Right renal pelvis (tissue), 4 donors: ENCODE results near the gene CBS. TPM values are rescaled to one million over a fixed set of nuclear protein-coding genes. Genes with fewer than 3 reads are reported as not detected.
"Not testable (repeated sequence)": the region's sequence is repeated elsewhere in the genome, so short reads cannot be mapped to it uniquely, and the experiment has no call there.

Source experiments
- DNase-seq, 4 donors: peaks; one replicate each; pipeline ENCODE4 v3.0.0-alpha.2; 2013; ENCODE audit warnings: low read depth in 4 of 4, low spot score in 3 of 4, missing footprints in 1 of 4
- polyA plus RNA-seq, 4 donors: library from polyadenylated mRNA; unstranded; fragments of 120-200 nt; gene quantifications; one replicate each; pipeline ENCODE4 v1.2.1, GENCODE V29; 2013; ENCODE audit not compliant: insufficient read length in 4 of 4

CBS gene
- polyA plus RNA-seq, 4 donors, result 21.9 to 48.3 (median 39.2) TPM

DNA sequence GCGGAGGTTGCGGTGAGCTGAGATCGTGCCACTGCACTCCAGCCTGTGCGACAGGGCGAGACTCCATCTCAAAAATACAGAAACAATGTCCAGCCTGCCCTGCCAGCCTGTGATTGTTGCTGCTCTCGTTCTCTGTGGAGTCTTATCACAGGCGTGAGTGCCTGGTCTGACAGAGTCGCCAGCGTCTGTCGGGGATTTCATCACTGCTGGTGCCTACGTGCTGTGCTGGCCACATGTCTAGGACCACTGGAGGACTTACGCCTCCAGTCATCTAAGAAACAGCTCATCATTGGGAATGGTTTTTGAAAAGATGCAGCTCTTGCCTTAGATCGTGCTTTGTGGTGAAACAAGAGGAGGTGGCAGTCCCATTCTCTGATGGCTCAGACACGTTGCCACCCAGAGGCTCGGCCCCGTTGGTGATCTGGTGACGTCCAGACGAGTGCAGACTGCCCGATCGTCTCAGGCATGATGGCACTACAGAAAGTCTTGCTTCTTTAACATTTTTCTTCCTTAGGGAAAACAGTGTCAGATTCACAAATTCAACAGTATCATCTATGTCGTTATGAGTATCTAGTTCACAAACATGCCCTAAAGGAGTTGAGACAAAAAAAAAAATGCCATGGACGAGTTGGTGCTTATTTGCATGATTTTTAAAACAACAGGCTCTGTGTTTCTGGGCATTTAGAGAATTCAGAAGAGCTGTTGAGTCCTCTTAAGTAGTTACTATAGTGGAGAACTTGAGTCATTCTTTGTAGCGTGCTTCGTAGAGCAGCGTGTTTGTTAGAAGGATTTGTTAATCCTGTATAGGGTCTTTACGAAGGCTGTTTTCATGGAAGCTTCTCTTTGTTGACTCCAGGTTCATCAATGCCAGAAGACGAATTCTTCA lies 47.5 kb downstream of the CBS start:
- no peak for DNase-seq

DNA sequence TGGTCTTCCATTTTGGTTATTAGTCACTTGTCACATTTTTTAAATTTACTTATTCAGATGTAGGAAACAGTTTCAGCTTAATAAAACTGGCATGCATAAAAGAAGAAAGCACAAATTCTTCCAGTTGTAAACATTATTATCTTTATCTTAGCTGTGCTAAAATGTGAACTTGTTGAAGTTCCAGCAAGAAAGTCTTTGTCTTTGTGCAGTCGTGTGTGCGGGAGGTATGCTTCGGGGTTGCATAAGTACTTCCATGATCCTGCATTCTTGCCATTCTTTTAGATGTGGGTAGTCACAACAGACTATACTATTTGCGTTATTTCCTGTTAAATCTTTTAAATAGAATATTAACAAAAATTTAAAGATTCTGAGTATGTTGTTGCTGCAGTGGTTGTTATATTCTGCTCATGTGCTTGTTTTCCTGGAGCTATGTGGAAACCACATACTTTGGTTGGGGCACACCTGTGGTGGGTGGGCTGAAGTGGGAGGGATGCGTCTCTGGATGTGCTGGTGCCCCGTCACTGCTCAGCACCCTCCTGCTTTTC lies 49.9 kb downstream of the CBS start:
- no peak for DNase-seq

DNA sequence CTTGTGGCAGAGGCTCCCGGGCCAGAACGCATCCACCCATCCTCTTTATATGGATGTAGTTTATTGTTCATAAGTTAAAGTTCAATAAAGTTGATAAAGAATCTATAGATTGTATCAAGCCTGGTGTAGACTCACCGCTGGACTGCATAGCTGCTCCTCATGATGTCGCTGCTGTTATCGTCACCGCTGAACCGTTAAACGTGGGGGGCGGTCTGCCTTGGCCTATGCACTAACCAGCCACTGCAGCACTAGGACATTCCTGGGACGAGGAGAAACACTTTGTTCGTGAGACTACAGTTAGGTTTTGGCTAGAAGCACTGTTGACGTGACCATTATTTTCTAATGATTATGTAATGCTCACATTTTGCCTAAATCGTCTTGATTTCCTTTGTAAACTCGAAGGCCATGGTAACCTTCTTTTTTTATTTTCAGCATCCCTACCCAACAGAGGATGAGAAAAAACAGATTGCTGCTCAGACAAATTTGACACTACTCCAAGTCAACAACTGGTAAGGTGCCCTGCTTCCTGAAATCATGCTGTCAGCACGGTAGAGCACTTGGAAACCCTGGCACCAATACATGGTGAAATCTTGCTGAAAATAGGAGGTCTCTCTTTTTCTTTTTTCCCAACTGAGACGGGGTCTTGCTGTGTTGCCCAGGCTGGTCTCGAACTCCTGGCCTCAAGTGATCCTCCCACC lies 51.0 kb downstream of the CBS start:
- DNase-seq, result no peak

DNA sequence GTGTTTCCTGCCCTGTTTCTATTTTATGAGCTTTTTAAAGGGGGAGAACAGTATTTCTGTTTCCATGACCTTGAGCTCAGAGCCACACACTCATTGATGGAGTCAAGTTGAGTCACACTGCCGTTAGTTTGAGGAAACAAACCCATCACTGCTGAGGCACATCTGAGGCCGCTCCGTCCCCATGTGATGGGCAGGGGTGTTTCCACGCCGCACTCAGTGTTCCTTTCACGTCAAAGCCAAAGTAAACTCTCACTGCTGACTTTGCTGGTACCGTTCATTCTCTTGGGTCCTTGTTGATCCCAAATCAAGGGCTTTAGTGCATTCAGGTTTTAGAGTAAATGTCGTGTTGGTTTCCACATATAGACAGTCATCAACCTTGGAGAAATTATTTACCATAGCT lies 52.5 kb downstream of the CBS start:
- no peak for DNase-seq

DNA sequence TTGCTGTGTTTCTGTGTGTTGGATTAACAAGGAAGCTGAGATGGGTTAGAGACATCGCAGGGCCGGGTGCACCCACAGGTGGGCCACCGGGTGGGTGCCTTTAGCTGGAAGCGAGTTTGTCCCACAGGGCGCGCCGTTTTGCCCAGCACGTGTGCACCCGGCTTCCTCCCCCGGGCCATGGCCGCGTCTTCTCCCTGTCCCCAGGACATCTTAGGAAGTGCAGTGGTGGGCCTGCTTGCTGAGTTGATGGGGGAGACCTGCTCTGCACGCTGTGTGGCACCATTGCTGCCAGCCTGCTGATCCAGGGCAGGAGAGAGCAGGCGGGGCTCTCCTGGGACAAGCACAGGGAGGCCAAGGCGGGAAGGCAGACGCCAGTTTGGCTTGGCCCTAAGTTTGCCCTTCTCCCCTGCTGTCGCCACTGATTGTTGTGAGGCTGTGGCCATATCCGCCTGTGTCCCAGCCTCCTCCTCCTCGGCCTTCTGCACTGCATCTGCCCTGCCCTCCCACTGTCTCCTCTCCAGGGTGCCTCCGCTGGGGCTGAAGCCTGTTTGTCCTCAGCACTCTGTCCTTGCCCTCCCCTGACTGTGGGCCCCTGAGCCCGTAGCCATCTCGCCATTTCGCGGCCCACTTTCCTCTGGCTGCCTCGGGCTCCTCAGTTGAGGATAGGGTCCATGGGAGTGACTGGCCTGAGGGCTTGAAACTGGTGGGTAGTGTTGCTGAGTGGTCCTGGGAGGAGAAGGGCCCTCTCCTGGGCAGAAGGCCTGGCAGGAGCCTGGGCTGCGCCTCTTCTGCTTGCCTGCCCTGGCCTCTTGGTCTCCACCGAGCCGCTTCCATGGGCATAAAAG lies 53.7 kb downstream of the CBS start:
- DNase-seq, result no peak

DNA sequence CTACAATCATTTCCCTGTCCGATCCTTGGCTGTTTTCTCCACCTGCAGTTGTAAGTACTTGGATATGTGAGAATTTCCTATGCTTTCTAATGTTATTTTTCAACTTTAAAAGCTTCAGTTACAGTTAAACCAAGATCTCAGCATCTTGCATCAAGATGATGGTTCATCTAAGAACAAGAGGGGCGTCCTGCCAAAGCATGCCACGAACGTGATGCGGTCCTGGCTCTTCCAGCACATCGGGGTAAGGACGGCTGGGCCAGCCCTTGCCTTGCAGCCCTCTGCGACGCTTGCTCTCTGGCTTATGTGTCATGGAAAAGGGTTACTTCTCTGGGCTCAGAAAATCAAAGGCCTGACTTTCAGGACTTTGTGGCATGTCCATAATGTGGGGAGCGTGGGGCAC lies 54.4 kb downstream of the CBS start:
- DNase-seq, result no peak

DNA sequence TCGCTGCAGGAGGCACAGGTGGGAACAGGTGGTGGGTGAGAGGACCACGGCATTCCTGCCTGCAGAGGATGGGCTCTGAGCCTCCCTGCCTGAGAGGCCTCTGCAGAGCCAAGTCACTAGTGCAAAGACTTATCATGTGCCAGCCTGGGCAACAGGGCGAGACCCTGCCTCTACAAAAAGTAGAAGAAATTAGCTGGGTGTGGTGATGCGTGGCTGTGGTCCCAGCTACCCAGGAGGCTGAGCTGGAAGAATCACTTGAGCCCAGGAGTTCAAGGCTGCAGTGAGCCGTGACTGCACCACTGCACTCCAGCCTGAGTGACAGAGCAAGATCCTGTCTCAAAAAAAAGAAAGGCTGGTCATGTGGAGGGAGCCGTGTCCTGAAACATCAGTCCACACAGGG lies 54.9 kb downstream of the CBS start:
- DNase-seq, result no peak

DNA sequence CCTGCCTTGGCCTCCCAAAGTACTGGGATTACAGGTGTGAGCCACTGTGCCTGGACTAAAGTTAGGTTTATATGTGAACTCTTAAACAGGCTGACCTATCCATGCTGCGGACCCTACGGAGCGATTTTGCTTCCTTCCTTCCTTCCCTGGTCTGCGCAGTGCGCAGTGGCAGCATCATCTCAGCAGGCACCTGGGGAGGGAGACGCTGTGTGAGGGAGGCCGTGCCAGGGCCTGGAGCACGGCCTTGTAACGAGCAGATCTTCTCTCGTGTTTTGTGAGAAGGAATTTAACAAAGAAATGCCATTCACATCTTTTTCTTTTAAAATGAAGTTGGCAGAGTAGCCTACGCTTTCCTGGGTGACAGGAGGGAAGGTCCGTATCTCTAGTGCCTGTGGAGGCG lies 55.5 kb downstream of the CBS start:
- no peak for DNase-seq

DNA sequence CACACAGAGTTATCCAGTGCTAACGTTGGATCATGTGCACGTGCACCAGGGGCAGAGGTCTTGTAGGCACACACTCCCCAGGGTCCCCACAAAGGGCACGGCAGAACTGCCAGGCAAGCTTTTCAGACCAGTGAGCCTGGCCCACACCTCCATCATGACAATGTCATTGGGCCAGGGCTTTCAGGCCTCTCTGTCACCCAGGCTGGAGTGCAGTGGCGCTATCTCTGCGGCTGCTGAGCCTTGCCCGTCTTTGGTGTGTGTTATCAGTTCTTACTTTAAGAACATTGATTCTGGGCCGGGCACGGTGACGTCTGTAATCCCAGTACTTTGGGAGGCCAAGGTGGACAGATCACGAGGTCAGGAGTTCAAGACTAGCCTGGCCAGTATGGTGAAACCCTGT lies 57.1 kb downstream of the CBS start:
- DNase-seq, result no peak

DNA sequence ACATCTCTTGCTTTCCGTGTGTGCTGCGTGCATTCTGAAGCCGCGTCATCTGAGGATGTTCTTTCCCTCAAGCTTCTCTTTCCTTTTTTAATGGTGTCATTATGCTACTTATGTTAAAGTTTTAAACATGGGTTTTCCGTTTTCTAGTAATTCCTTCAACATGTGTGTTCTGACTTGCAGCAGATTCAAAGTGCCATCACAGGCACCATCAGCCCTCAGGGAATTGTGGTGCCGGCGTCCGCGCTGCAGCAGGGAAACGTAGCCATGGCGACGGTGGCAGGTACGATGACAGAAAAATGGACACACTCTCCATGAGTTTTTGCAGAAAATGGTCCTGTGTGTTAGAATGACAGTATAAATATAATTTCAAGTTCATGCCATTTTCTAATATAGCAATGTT lies 58.9 kb downstream of the CBS start:
- DNase-seq, result no peak

DNA sequence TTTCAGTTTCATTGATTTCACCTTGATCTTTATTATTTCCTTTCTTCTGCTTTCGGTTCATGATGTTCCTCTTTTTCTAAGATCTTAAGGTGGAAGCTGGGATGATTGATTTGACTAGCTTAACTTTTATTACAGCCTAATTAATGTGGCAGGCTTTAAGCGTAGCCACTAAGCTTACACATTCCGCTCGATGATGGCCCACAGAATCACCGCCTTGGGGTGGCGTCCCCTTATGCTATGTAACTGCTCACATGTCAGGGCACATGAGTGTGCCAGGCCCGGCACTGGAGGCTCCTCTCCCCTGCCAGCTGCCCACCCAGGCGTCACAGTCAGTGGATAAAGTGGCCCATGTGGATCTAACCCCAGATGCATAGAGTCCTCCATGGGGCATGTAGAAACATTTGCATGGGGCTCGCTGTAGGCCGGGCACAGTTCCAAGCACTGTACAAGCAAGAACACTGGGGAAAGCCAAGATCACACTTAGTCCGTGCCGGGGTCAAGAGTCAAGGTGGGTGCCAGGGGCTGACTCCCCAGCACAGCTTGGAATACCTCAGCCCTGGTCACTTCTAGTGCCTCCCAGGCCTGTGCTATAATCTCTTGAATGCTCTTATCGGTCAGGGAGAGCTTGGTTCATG lies 59.6 kb downstream of the CBS start:
- DNase-seq, result no peak

DNA sequence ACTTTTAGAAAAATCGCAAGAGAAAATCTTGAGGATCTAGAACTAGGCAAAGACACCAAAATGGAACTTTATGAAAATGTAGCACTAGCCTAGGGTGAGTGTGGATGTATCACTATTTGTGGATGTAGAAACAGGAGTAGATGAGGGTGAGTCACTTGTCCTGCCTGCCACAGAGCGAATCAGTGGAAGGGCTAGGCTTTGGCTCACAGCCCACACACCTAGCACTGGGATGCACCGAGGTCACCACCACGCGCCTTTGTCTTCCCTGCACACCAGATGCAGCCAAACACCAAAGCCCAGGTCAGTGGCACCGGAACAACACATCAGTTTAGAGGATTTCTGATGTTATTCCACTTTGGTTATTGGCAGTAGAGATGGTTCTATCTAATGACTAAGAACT lies 63.0 kb downstream of the CBS start:
- DNase-seq, result no peak

DNA sequence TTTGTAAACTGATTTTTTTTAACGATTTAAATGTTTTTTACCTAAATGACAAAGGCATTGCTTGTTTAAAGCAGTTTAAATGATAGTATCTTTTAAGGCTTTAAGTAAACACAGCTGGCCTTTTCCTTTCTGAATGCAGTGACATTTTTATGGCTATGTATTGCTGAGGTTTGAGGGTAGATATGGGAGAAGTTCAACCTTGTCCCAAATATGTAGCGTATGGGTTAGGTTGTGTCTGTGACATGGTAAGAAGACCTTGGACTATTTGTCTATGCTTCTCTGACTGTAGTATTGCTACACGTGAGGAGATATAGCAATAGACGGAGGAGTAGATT lies 68.8 kb downstream of the CBS start:
- DNase-seq, result no peak

DNA sequence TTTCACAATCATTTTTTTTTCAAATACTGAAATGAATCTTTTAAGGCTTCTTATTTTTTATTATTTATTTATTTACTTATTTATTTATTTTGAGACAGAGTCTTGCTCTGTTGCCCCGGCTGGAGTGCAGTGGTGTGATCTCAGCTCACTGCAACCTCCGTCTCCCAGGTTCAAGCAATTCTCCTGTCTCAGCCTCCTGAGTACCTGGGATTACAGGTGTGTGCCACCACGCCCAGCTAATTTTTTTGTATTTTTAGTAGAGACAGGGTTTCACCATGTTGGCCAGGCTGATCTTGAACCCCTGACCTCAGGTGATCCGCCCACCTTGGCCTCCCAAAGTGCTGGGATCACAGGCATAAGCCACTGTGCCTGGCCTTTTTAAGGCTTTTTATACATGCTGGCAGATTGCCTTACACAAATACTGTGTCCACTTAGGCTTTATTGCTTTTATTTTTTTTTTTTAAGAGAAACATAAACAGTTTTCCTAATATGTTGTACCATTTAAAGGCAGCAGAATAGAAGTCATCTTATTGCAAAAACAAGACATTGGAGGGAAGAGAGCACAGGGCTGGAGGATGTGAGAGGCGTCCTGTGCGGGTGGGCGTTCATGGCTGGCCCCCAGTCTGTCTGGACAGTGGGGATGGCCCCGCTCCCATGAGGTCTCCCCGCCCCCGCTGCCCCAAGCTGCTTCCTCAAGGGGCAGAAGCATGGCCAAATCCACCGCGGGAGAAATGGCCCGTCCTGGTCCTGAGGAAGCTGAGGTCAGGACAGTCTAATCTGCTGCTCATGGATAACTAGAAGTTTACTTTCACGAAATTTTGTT lies 69.4 kb downstream of the CBS start:
- DNase-seq, result not testable (repeated sequence)

DNA sequence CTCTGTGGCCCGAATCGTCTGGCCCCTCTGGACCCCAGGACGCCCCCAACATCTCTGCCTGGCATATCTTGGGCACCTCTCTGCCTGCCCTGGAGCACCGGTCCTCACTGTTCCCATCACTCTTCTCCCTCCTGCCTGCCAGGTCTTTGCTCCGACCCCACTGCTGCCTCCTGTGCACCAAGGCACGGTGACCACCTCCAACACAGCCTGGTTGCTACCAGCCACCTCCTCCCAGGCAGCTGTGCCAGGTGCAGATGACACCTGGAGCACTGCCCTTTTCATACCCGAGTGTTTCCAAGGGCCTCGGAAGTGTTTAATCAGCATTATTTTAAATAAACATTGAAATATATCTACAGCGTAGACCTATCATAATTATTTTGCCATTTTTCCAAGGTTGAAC lies 70.0 kb downstream of the CBS start:
- DNase-seq, result no peak

DNA sequence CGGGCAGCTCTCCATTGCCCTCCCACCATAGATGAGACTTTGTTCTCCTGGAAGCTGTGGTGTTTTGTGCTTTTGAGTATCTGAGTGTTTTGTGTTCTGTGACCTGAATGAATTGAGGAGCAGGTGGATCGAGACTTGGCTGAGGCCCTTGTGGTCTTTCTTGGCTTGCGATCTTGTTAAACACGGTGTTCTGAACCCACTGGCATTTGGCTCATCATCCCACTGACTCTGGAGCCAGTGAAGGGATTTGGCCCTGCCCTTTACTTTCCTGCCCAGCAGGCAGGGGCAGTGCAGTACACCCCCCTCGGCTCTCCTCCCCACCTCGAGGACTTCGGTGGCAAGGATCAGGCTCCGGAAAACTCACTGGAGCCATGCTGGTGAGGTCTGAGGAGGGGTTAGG lies 70.7 kb downstream of the CBS start:
- no peak for DNase-seq
